ENCODE data around the gene AFMID. TPM values are rescaled to one million over a fixed set of nuclear protein-coding genes. Genes with fewer than 3 reads are reported as not detected.

The AFMID gene
- total RNA-seq, 1 experiment from 2014 or later = 65.8 TPM

DNA sequence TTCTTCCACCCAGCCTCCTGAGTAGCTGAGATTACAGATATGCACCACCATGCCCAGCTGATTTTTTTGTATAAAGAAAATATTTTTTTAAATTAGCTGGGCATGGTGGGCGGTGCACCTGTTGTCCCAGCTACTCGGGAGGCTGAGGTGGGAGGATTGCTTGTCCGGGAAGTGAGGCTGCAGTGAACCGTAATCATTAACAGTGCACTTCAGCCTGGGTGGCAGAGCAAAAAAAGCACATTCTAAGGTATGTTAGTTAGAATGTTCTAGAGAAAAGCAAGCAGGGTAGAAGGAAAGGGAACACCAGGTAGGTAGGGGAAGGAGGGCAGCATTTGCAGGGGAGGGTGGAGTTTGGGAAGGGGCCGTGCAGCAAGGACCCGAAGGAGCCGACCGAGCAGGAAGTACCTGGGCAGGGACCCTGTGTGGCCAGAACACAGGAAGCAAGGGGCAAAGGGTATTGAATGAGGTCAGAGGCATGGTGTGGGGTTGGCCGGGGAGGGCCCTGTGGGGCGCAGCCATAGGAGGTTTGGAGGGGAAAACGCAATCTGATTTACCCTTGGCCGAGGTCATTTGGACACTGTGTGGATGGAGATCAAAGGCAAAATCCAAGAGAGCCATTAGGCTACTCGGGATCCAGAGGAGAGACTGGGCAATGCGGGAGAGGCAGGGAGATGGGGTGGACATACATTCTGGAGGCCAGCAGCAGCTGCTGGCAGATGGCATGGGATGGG lies 38.7 kb upstream of the AFMID start:
- Histone ChIP-seq H3K27me3 (ENCODE audit: insufficient read depth, low read length) (no peaks in the 10 kb centered on the region), H4K20me1 (ENCODE audit: insufficient read depth) (no peaks in the 10 kb centered on the region), H3K4me2 (ENCODE audit: low read length) (no peak overlapping the region), H2AFZ (ENCODE audit: low read depth, low read length, poor library complexity, severe bottlenecking) (no peak overlapping the region), H3K36me3 (ENCODE audit: control insufficient read depth in 1 of 2, insufficient read depth in 2 of 2, low read length in 2 of 2) (no peaks in the 10 kb centered on the region), H3K9me2 (ENCODE audit: insufficient read depth) (no peaks in the 10 kb centered on the region), H3K4me1 (ENCODE audit: control insufficient read depth in 1 of 2, insufficient read depth in 2 of 2, low read length in 2 of 2) (peaks cover 28 to 37% of the 10 kb centered on the region in 2 experiments), H3K4me3 (replicated peaks in 1 of 2; ENCODE audit: low read depth in 1 of 2, low read length in 2 of 2) (no peak overlapping the region), H3K9me3 (ENCODE audit: control insufficient read depth in 1 of 2, insufficient read depth in 1 of 2, low read depth in 1 of 2, low read length in 2 of 2) (no peaks in the 10 kb centered on the region), H3K9ac (ENCODE audit: low read length) (no peak overlapping the region), H3K79me2 (ENCODE audit: insufficient read depth, low read length) (no peaks in the 10 kb centered on the region), H3K27ac (ENCODE audit: low read depth, low read length) (no peak overlapping the region)
- RAD21 ChIA-PET (ENCODE audit: low non-redundant PET in 1 of 2, low total read pairs in 2 of 2, uncharacterized antibody in 2 of 2, unreplicated experiment in 2 of 2) = no interaction called here
- BruUV-seq (replicated peaks) = no TSS peak
- intact Hi-C loops (cut with micrococcal nuclease) = no loop called here
- no peak for TF ChIP-seq POLR2A (IDR thresholded peaks at IDR 0.05; ENCODE audit: borderline replicate concordance, extremely low read depth, insufficient read depth, insufficient read length)
- TF ChIP-seq SRF (IDR thresholded peaks at IDR 0.05; ENCODE audit: low read depth) = no peak
- TF ChIP-seq, protein P1, sequence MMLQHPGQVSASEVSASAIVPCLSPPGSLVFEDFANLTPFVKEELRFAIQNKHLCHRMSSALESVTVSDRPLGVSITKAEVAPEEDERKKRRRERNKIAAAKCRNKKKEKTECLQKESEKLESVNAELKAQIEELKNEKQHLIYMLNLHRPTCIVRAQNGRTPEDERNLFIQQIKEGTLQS (IDR thresholded peaks at IDR 0.05) = no peak
- no peak for TF ChIP-seq SP1 (IDR thresholded peaks at IDR 0.05; ENCODE audit: low read depth)
- TF ChIP-seq EGR1 (IDR thresholded peaks at IDR 0.05; ENCODE audit: low read depth) = no peak
- no peak for TF ChIP-seq EZH2 (IDR thresholded peaks at IDR 0.05)
- TF ChIP-seq, protein P2, sequence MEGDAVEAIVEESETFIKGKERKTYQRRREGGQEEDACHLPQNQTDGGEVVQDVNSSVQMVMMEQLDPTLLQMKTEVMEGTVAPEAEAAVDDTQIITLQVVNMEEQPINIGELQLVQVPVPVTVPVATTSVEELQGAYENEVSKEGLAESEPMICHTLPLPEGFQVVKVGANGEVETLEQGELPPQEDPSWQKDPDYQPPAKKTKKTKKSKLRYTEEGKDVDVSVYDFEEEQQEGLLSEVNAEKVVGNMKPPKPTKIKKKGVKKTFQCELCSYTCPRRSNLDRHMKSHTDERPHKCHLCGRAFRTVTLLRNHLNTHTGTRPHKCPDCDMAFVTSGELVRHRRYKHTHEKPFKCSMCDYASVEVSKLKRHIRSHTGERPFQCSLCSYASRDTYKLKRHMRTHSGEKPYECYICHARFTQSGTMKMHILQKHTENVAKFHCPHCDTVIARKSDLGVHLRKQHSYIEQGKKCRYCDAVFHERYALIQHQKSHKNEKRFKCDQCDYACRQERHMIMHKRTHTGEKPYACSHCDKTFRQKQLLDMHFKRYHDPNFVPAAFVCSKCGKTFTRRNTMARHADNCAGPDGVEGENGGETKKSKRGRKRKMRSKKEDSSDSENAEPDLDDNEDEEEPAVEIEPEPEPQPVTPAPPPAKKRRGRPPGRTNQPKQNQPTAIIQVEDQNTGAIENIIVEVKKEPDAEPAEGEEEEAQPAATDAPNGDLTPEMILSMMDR (IDR thresholded peaks at IDR 0.05 in 2 of 3, conservative IDR thresholded peaks at IDR 0.05 in 1 of 3; ENCODE audit: borderline replicate concordance in 1 of 3, insufficient read depth in 1 of 3, low read depth in 2 of 3, low read length in 2 of 3) = no peak
- no peak for TF ChIP-seq SIN3A (IDR thresholded peaks at IDR 0.05; ENCODE audit: low read depth)
- TF ChIP-seq TCF7L2 (IDR thresholded peaks at IDR 0.05; ENCODE audit: borderline replicate concordance, extremely low read depth, insufficient read depth, insufficient read length) = no peak
- no peak for TF ChIP-seq CEBPB (IDR thresholded peaks at IDR 0.05; ENCODE audit: low read depth)
- no peak for TF ChIP-seq JUND (IDR thresholded peaks at IDR 0.05)
- TF ChIP-seq CBX3 (IDR thresholded peaks at IDR 0.05; ENCODE audit: low read depth) = no peak
- no peak for TF ChIP-seq POLR2AphosphoS5 (IDR thresholded peaks at IDR 0.05; ENCODE audit: low read depth, low read length)
- no peak for TF ChIP-seq RAD21 (IDR thresholded peaks at IDR 0.05; ENCODE audit: low read depth)
- TF ChIP-seq, protein P3, sequence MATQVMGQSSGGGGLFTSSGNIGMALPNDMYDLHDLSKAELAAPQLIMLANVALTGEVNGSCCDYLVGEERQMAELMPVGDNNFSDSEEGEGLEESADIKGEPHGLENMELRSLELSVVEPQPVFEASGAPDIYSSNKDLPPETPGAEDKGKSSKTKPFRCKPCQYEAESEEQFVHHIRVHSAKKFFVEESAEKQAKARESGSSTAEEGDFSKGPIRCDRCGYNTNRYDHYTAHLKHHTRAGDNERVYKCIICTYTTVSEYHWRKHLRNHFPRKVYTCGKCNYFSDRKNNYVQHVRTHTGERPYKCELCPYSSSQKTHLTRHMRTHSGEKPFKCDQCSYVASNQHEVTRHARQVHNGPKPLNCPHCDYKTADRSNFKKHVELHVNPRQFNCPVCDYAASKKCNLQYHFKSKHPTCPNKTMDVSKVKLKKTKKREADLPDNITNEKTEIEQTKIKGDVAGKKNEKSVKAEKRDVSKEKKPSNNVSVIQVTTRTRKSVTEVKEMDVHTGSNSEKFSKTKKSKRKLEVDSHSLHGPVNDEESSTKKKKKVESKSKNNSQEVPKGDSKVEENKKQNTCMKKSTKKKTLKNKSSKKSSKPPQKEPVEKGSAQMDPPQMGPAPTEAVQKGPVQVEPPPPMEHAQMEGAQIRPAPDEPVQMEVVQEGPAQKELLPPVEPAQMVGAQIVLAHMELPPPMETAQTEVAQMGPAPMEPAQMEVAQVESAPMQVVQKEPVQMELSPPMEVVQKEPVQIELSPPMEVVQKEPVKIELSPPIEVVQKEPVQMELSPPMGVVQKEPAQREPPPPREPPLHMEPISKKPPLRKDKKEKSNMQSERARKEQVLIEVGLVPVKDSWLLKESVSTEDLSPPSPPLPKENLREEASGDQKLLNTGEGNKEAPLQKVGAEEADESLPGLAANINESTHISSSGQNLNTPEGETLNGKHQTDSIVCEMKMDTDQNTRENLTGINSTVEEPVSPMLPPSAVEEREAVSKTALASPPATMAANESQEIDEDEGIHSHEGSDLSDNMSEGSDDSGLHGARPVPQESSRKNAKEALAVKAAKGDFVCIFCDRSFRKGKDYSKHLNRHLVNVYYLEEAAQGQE (IDR thresholded peaks at IDR 0.05; ENCODE audit: low read depth) = no peak
- TF ChIP-seq ZNF274 (IDR thresholded peaks at IDR 0.05; ENCODE audit: low read depth, low read length) = no peak
- POLR2A ChIA-PET = interaction anchor here (1.4 kb wide), 1 partner anchor 8 kb away, joined by 6 read pairs; no protein-coding TSS in a partner anchor
- CTCF ChIA-PET = interaction anchor here (1.0 kb wide), 1 partner anchor 39 kb away, joined by 4 read pairs; the partner anchor contains the start of genes AFMID and TK1
- ATAC-seq (no peak), DNase-seq (ENCODE audit: low read depth, low spot score) (no peak)
